HS-5 (cell line): Measurements from ENCODE around the gene DERA.

Source experiments
- DNase-seq: peaks from one replicate; pipeline ENCODE4 v3.0.0-alpha.2; 2012; ENCODE audit warnings: low read depth

DERA gene

DNA sequence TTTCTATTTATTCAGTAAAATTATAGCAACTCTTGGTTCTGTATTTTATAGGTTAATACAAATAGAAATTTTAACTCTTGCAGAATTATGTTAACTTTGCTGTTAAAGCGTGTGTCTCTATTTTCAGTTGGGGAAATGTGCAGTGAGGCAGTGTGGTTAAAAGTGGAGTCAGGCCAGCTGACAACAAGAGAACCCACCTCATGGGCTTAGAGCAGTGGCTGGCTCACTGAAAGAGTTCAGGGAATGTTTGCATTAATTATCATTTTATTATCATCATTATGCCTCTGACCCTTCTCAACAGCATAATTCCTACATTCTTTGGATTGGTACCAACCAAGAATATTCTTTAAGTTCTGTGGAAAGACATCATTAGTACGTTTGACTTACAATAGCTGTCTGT lies 163.8 kb downstream of the DERA start:
- DNase-seq: no peak

DNA sequence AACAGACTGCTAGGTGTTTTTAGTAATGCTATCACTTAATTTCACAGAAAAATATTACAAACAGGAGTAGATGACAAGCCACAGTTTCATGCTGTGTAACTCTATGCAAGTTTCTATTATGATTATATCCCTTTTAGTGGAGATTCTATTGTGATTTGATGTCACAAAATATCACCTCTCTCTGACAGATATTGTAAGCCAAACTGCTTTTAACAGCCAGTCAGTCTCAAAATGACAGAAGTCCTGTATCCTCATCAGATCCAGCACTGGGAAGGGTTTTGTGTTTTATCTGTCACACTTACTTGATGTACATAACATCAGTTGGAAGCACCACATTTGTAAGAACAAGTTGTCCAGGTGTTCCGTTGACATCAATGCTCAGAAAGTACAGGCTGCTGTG lies 164.8 kb downstream of the DERA start:
- DNase-seq: no peak

DNA sequence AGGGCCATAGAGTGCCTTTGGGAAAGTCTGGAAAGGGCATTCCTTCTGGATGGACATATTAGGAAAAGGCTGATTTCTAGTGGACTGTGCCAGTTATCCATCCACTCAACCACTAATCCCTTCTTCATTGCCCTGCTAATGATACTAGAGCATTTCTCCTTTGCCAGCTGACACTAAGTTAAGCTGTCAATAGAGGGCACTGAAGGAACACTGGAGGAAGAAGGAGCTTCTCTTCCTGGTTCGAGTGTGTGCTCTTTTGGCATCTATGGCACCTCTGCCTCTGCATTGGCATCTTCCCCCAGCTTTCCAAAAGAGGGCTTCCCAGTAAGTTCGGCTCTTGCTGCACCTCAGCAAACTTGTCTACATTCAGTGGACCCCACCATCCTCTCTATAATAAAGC lies 165.4 kb downstream of the DERA start:
- no peak for DNase-seq

DNA sequence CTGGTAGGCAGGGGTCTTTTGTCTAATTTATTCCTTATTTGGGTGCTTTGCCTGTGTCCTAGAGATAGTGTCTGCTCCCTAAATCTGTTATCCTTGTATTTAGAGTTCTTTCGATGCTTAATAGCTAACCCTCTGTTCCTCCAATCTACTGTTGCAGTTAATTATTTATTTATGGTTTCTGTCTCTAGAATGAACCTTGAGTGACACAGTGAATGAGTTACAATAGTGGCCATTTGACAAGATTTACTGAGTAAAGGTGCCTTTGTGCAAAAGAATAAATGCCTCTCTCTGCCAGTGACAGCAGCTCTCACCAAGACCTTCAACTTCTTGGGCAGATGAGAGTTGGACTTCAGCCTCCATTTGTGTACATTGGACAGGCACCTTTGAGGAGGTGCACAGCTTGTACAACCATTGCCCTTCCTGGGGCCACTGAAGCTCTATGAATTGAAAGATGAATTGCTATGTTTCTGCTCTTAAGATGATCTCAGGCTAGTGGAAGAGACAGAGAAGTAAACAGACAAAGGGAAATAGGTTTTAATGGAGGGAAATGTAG lies 165.9 kb downstream of the DERA start:
- no peak for DNase-seq

DNA sequence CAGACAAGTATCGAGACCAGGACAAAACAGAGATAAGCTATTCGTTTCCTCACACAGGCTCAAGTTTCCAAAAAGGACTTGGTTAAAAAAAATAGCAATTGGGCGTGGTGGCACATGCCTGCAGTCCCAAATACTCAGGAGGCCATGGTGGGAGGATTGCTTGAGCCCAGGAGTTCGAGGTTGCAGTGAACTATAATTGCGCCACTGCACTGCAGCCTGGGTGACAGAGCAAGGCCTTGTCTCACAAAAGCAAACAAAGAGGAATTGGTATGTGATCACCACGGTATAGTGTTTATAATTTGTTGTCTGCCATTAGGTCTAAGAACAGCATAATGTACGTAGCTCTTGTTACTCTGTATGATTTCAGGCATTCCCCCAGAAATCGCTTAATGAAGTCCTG lies 175.3 kb downstream of the DERA start:
- DNase-seq: no peak

DNA sequence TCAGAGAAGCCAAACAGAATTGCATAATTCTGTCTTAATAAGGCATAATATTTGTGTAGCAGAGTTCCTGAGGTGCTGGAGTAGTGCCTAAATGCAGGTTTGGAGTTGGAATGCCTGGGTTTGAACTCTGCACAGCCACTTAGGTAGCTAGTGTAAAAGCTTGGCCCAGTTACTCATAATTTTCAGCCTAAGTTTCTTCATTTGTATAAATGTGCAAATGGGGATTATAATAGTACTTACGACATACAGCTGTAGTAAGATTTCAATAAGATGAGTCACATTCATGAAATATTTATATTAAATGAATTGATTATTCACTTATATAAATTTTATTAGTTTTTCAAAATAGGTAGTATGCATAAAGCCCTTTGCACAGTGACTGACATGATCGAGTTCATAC lies 175.8 kb downstream of the DERA start:
- DNase-seq: no peak
